Mesenchymal stem cell (in vitro differentiated cells and primary cell): ENCODE data around the gene RBM17.

Experiments used
- DNase-seq: peaks from one replicate; pipeline ENCODE4 v3.0.0-alpha.2; 2013
- H2AFZ ChIP-seq: one replicate; pipeline ENCODE4 v1.6.1; 2013; ENCODE audit warnings: low read depth, mild to moderate bottlenecking, control low read depth, inconsistent platforms, low read length, moderate library complexity
- H2AK5ac ChIP-seq: 2 replicates; pipeline ENCODE4 v1.6.1; 2013; ENCODE audit warnings: low read length, moderate library complexity, mild to moderate bottlenecking, inconsistent platforms; ENCODE audit not compliant: severe bottlenecking
- H2BK120ac ChIP-seq: one replicate; pipeline ENCODE4 v1.6.1; 2013; ENCODE audit warnings: low read depth, mild to moderate bottlenecking, inconsistent platforms, low read length, moderate library complexity
- H2BK12ac ChIP-seq, 2 experiments: one replicate each; pipeline ENCODE4 v1.6.1; 2013; ENCODE audit warnings: inconsistent platforms in 2 of 2, low read length in 2 of 2, mild to moderate bottlenecking in 2 of 2, moderate library complexity in 2 of 2, control low read depth in 1 of 2
- H2BK15ac ChIP-seq: one replicate; pipeline ENCODE4 v1.6.1; 2013; ENCODE audit warnings: mild to moderate bottlenecking, low read depth, inconsistent platforms; ENCODE audit not compliant: poor library complexity, severe bottlenecking
- H2BK5ac ChIP-seq: 2 replicates; pipeline ENCODE4 v1.6.1; 2013; ENCODE audit warnings: low read depth, mild to moderate bottlenecking, low read length, control low read depth, inconsistent platforms; ENCODE audit not compliant: poor library complexity, severe bottlenecking
- H3K14ac ChIP-seq, 2 experiments: one replicate each; pipeline ENCODE4 v1.6.1; 2013; ENCODE audit warnings: inconsistent platforms in 2 of 2, low read length in 2 of 2, control low read depth in 1 of 2, mild to moderate bottlenecking in 1 of 2, moderate library complexity in 1 of 2
- H3K18ac ChIP-seq, 2 experiments: one replicate each; pipeline ENCODE4 v1.6.1; 2013; ENCODE audit warnings: inconsistent platforms in 2 of 2, low read length in 2 of 2, control low read depth in 1 of 2, low read depth in 1 of 2, mild to moderate bottlenecking in 1 of 2
- H3K23ac ChIP-seq, 2 experiments: one replicate each; pipeline ENCODE4 v1.6.1; 2013; ENCODE audit warnings: inconsistent platforms in 2 of 2, low read length in 2 of 2, mild to moderate bottlenecking in 2 of 2, moderate library complexity in 2 of 2, control low read depth in 1 of 2
- H3K27ac ChIP-seq: 2 replicates; pipeline ENCODE4 v1.5.1; 2013; ENCODE audit warnings: mild to moderate bottlenecking, moderate library complexity, low read length, control low read depth, inconsistent platforms; ENCODE audit not compliant: poor library complexity, severe bottlenecking
- H3K27me3 ChIP-seq, 2 experiments: 2 replicates each; pipeline versions ENCODE4 v1.6.1 to v1.7.0; 2013; ENCODE audit warnings: low read length in 2 of 2, mild to moderate bottlenecking in 2 of 2, moderate library complexity in 2 of 2, control low read depth in 1 of 2, inconsistent platforms in 1 of 2; ENCODE audit not compliant: control insufficient read depth in 1 of 2, insufficient read depth in 1 of 2
- H3K36me3 ChIP-seq, 2 experiments: 2 replicates each; pipeline versions ENCODE4 v1.6.1 to v1.7.0; 2013; ENCODE audit warnings: low read length in 2 of 2, control low read depth in 1 of 2, inconsistent platforms in 1 of 2, low read depth in 1 of 2, mild to moderate bottlenecking in 1 of 2; ENCODE audit not compliant: insufficient read depth in 2 of 2, control insufficient read depth in 1 of 2
- H3K4ac ChIP-seq, 2 experiments: one replicate each; pipeline ENCODE4 v1.6.1; 2013; ENCODE audit warnings: inconsistent platforms in 2 of 2, low read length in 2 of 2, mild to moderate bottlenecking in 2 of 2, moderate library complexity in 2 of 2, control low read depth in 1 of 2, low read depth in 1 of 2
- H3K4me1 ChIP-seq: 2 replicates; pipeline ENCODE4 v1.6.1; 2013; ENCODE audit warnings: low read depth, low read length, control low read depth; ENCODE audit not compliant: control insufficient read depth, insufficient read depth
- H3K4me2 ChIP-seq: 2 replicates; pipeline ENCODE4 v1.6.1; 2013; ENCODE audit warnings: low read length, mild to moderate bottlenecking, inconsistent platforms; ENCODE audit not compliant: poor library complexity, severe bottlenecking
- H3K4me3 ChIP-seq, 2 experiments: 2 replicates each; pipeline versions ENCODE4 v1.5.1 to v1.7.0; 2013; ENCODE audit warnings: low read length in 2 of 2, mild to moderate bottlenecking in 2 of 2, control low read depth in 1 of 2, low read depth in 1 of 2; ENCODE audit not compliant: insufficient read depth in 1 of 2
- H3K79me1 ChIP-seq: replicated peaks from 2 replicates; pipeline ENCODE4 v1.6.1; 2013; ENCODE audit warnings: mild to moderate bottlenecking, control low read depth, low read length, inconsistent platforms; ENCODE audit not compliant: poor library complexity, severe bottlenecking
- H3K9ac ChIP-seq: 2 replicates; pipeline ENCODE4 v1.7.0; 2013; ENCODE audit warnings: mild to moderate bottlenecking, low read length, moderate library complexity
- H3K9me3 ChIP-seq: 2 replicates; pipeline ENCODE4 v1.7.0; 2013; ENCODE audit warnings: mild to moderate bottlenecking, low read length; ENCODE audit not compliant: control insufficient read depth
- H4K8ac ChIP-seq: one replicate; pipeline ENCODE4 v1.6.1; 2013; ENCODE audit warnings: inconsistent platforms, mild to moderate bottlenecking, low read length, moderate library complexity
- H4K91ac ChIP-seq: one replicate; pipeline ENCODE4 v1.6.1; 2013; ENCODE audit warnings: mild to moderate bottlenecking, low read length, inconsistent platforms
- WGBS: methylation state at CpG from one replicate; pipeline ENCODE4 v1.1.7; 2013; ENCODE audit warnings: mixed read lengths; 5-methylcytosine and 5-hydroxymethylcytosine counted together

RBM17 gene

DNA sequence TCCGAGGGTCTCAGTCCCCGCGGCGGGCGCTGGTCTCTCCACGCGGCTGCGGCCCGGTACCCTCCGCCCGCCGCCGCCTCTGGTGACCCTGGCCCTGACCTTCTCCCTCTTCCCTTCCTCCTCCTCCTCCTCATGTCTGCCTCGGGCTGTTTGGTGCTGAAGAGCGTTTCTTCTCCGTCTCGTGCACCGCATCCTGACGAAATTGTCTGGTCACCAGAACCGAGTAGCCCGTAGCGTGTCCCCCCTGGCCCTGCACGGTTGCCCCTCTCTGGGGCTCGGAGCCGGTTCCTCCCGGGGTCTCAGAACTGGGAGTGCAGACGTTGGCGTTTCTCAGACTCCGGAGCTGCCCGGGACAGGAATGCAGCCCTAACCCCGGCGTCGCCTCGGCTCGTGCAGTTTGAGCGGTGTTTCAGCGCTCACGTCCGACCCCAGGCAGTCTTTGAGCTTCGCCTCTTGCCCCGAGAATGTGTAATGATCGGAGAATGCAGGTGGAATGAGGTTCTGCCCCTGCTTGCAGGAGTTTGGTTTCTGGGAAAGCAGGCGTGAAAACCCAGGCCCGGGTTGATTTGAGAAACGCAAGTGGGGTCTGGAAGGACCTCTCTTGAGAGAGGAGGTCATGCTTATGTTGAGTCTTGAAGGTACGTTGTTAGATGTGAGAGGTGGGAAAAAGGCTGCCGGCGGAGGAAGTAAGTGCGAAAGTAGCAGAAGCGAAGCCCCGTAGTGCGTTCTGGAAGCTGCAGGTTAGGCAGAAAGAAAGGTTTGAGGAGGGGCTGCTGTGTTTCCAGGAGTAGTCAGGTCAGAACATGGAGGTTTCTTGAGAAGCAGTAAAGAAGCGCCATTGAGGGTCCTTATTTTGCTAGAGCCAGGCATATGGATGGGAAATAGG, 743 bp downstream of the RBM17 start:
- peak overlapping the region; percentile 37 for H3K27ac ChIP-seq
- H3K79me1 ChIP-seq: peaks cover 2% of the 10 kb centered on the region
- H2AFZ ChIP-seq: peak overlapping the region; percentile 69
- H2AK5ac ChIP-seq: no peak overlapping the region
- peak overlapping the region; percentile 71 to 86 for H3K18ac ChIP-seq
- H2BK15ac ChIP-seq: no peak overlapping the region
- peak; percentile 51 for DNase-seq
- H3K9me3 ChIP-seq: no peaks in the 10 kb centered on the region
- H3K14ac ChIP-seq: peak overlapping the region in 1 of 2 experiments; percentile 55
- peak overlapping the region; percentile 89 to 96 for H3K4me3 ChIP-seq
- H4K8ac ChIP-seq: peak overlapping the region; percentile 57
- H2BK5ac ChIP-seq: peak overlapping the region; percentile 71
- H3K4me1 ChIP-seq: peaks cover 7% of the 10 kb centered on the region
- H3K23ac ChIP-seq: peak overlapping the region in 1 of 2 experiments; percentile 63
- H3K4me2 ChIP-seq: peak overlapping the region; percentile 95
- peak overlapping the region; percentile 66 for H4K91ac ChIP-seq
- H3K9ac ChIP-seq: peak overlapping the region; percentile 91
- H2BK12ac ChIP-seq: no peak overlapping the region
- H3K36me3 ChIP-seq: no peaks in the 10 kb centered on the region
- under 1% methylated on average over 47 of the region's 53 CpGs for WGBS
- H3K4ac ChIP-seq: peak overlapping the region; percentile 47 to 54
- H2BK120ac ChIP-seq: peak overlapping the region; percentile 85
- no peaks in the 10 kb centered on the region for H3K27me3 ChIP-seq

DNA sequence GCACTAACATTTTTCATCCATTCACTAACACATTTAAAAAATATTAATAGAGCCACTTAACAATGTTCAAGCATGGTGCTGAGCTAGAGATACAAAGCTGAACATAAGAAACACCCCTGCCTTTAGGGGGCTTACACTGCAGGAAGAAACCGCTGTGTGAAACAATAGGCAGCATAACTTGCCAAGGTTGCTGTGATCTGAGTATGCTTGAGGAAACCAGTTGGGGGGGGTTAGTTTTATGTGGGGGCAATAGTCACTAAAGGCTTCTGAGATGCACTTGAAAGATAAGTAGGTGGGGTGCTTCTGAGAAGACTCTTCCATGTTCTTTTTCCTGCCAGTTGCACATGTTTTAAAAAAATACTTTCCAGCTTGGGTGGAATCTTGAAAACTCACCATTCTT, 2.8 kb downstream of the RBM17 start:
- Histone ChIP-seq H3K4me2 (no peak overlapping the region), H2AK5ac (no peak overlapping the region), H4K8ac (no peak overlapping the region), H2BK5ac (no peak overlapping the region), H2BK12ac (no peak overlapping the region), H2BK15ac (no peak overlapping the region), H4K91ac (no peak overlapping the region), H3K27ac (no peak overlapping the region), H3K4me3 (no peak overlapping the region), H3K4me1 (peaks cover 7% of the 10 kb centered on the region), H3K9ac (no peak overlapping the region), H3K9me3 (no peaks in the 10 kb centered on the region), H2BK120ac (no peak overlapping the region), H3K27me3 (no peaks in the 10 kb centered on the region), H3K23ac (no peak overlapping the region), H3K4ac (no peak overlapping the region), H3K14ac (no peak overlapping the region), H3K18ac (no peak overlapping the region), H3K36me3 (no peaks in the 10 kb centered on the region), H2AFZ (no peak overlapping the region), H3K79me1 (peaks cover 2% of the 10 kb centered on the region)
- no peak for DNase-seq
- WGBS: 87% methylated on average over 1 of the region's 1 CpG

DNA sequence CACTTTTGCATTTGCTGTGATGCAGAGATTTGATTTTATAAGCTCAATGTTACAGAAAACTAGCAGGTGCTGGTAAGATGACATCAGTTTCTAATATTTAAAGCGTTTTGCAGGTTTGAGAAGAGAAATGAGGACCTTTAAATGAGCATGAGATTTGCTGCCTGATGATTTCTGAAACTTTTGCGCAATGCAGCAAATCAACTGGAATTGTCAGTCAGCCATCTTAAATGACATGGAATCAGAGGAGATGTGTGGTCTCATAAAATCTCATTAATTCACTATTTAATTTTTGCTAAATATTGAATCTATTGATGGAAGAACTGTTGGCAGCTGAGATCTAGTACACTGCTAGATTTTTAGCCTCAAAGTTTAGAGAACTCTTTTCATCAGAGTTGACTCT, 3.9 kb downstream of the RBM17 start:
- no peaks in the 10 kb centered on the region for H3K9me3 ChIP-seq
- no peak overlapping the region for H2BK120ac ChIP-seq
- peaks cover 7% of the 10 kb centered on the region for H3K4me1 ChIP-seq
- no peak for DNase-seq
- 98% methylated on average over 2 of the region's 2 CpGs for WGBS
- no peak overlapping the region for H4K8ac ChIP-seq
- no peak overlapping the region for H4K91ac ChIP-seq
- H2AK5ac ChIP-seq: no peak overlapping the region
- peaks cover 6% of the 10 kb centered on the region for H3K79me1 ChIP-seq
- no peak overlapping the region for H3K9ac ChIP-seq
- H3K27me3 ChIP-seq: no peaks in the 10 kb centered on the region
- no peak overlapping the region for H3K4ac ChIP-seq
- no peak overlapping the region for H3K27ac ChIP-seq
- H3K4me2 ChIP-seq: no peak overlapping the region
- no peak overlapping the region for H3K14ac ChIP-seq
- no peak overlapping the region for H2BK15ac ChIP-seq
- no peak overlapping the region for H3K23ac ChIP-seq
- H2BK5ac ChIP-seq: no peak overlapping the region
- peaks cover 7 to 8% of the 10 kb centered on the region in 2 experiments for H3K36me3 ChIP-seq
- H2AFZ ChIP-seq: no peak overlapping the region
- H3K4me3 ChIP-seq: no peak overlapping the region
- no peak overlapping the region for H2BK12ac ChIP-seq
- H3K18ac ChIP-seq: no peak overlapping the region

DNA sequence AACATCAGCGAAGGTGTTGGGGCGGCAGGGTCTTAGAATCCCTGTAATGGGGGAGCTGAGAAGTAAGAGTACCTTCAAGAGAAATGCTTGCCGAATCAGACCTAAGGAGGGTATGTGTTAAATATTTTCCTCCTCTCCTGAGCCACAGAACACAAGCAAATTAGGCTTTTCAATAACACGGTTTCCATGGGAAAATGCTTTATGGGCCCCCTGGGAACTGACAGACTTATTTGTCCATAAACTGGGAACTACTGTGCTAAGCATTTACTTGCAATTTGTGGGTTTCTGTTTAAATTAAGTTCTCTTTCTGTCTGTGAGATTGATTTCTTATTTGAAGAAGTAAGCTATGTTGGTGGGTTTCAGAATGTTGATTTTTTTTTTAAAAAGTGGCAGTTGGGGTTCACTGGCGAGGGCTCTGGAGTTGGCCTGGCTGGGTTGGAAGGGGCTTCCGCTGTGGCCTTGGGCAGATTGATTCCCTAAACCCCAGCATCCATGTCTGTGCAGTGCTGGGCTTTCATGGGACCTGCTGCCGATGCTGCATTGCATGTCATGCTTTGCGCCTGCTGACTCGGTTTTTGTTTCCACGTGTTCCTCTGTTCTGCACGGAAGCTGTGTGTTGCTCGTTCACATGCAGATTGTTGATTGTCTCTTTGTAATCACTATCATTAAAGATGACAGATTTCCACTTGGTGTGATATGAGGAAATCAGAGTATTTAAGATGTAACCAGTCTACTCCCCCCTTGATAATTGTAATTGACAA, 7.2 kb downstream of the RBM17 start:
- DNase-seq: no peak
- WGBS: 85% methylated on average over 10 of the region's 12 CpGs

More for the DNA sequence above, 7.2 kb downstream of the RBM17 start:
- H3K4me1 ChIP-seq: peaks cover 5% of the 10 kb centered on the region
- no peak overlapping the region for H3K4me3 ChIP-seq
- H3K27ac ChIP-seq: no peak overlapping the region
- H2AK5ac ChIP-seq: no peak overlapping the region
- H2BK15ac ChIP-seq: no peak overlapping the region
- H3K9ac ChIP-seq: no peak overlapping the region
- peak overlapping the region in 1 of 2 experiments; percentile 8 for H3K18ac ChIP-seq
- H3K27me3 ChIP-seq: no peaks in the 10 kb centered on the region
- H2BK5ac ChIP-seq: no peak overlapping the region
- H3K14ac ChIP-seq: no peak overlapping the region
- H2BK12ac ChIP-seq: no peak overlapping the region
- peak overlapping the region in 1 of 2 experiments; percentile 10 for H3K23ac ChIP-seq
- peak overlapping the region; percentile 64 for H4K8ac ChIP-seq
- no peak overlapping the region for H4K91ac ChIP-seq
- peaks cover 9% of the 10 kb centered on the region for H3K79me1 ChIP-seq
- no peak overlapping the region for H3K4me2 ChIP-seq
- peak overlapping the region; percentile 38 for H2BK120ac ChIP-seq
- no peak overlapping the region for H2AFZ ChIP-seq
- H3K36me3 ChIP-seq: peaks cover 16 to 36% of the 10 kb centered on the region in 2 experiments
- H3K4ac ChIP-seq: peak overlapping the region in 1 of 2 experiments; percentile 49
- H3K9me3 ChIP-seq: no peaks in the 10 kb centered on the region
